GM18498 (cell line): ENCODE measurements around the gene UTP25.

Source experiments
- ATAC-seq: cut with Tn5 transposase; IDR thresholded peaks from one replicate; pipeline ENCODE4 v1.9.1; 2021; ENCODE audit warnings: mild to moderate bottlenecking, moderate library complexity; ENCODE audit not compliant: unreplicated experiment

UTP25 gene

GRCh38 chr1:209839875-209840546, 12.2 kb downstream of the UTP25 start:
- ATAC-seq, result no peak

DNA sequence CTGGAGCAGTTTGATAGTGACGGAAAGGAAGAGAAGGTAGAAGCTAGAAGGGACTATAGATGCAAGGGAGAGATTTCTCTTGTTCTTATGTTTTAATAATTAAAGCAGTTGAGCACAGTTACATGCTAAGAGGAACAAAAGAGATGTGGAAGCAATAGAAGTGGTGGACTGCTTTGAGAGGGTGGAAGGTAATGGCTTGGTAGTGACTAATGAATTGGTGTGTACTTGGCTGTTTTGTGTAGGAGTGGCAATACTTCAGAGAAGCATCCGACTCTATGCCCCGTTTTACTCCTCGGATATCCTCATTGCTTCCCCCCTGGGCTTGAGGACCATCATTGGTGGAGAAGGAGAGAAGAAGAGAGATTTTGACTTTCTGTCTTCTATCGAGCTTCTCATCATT, 12.8 kb downstream of the UTP25 start:
- ATAC-seq, result no peak

- no peak for ATAC-seq
Measured at GRCh38 chr1:209844695-209845407, 17.1 kb downstream of the UTP25 start.

DNA sequence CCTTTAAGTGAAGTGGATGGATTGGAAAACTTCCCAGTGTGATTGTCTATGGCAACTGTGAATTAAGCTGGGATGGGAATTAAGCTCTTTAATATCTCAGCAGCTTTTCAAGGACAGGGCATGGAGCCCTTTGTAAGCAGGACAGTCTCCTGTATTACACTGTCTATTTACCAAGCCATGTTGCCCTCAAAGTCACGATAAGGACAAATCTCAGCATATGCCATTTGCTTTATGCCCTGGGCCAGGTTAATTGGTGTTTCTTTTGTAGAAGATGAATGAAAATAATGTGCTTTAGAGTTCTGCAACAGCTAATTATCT, 17.6 kb downstream of the UTP25 start:
- ATAC-seq, result no peak

- ATAC-seq, result no peak
Measured at GRCh38 chr1:209849388-209849787, 21.6 kb downstream of the UTP25 start.

- ATAC-seq, result peak; percentile 69
Measured at GRCh38 chr1:209850342-209850979, 22.7 kb downstream of the UTP25 start.

- ATAC-seq, result no peak
Measured at GRCh38 chr1:209853676-209854075, 25.9 kb downstream of the UTP25 start.

GRCh38 chr1:209854196-209854595, 26.4 kb downstream of the UTP25 start:
- ATAC-seq, result no peak

DNA sequence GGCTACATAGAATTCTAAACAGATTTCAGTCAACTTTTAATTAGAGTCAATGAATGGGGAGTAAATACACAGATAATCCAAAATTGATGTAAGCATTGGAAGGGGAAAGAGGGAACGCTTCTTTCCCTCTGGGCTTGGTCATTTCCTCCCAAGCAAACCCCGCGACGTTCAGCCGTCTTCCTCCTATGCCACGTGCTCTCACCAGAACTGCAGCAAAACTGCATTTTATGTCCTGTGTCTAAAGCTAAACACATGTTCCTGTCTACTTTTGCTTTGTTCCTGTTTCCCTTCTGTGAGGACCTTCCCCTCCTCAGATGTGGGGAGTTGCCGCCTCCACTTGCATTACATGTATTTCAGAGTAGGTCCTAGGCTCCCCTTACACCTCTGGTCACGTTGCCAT, 27.2 kb downstream of the UTP25 start:
- ATAC-seq, result no peak

DNA sequence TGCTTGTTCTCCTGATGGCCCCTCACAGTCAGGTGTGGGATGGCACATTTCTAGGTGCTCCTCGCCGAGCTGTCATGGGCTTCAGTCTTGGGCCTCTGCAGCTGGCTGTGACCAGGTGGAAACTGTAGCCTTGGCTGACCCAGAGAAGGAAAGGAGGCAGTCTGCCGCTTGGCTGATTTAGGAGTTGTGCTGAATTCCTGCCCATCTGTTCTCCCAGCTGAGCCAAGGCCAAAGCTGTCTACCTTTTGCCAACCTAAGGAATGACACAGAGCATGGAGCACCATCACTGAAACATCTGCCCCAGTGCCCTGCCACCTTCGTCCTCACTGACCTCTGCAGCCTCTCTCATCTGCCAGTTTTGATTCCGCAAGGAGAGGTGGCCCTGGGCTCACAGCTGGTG, 27.9 kb downstream of the UTP25 start:
- ATAC-seq, result no peak

- no peak for ATAC-seq
Measured at GRCh38 chr1:209858561-209859103, 30.9 kb downstream of the UTP25 start.

DNA sequence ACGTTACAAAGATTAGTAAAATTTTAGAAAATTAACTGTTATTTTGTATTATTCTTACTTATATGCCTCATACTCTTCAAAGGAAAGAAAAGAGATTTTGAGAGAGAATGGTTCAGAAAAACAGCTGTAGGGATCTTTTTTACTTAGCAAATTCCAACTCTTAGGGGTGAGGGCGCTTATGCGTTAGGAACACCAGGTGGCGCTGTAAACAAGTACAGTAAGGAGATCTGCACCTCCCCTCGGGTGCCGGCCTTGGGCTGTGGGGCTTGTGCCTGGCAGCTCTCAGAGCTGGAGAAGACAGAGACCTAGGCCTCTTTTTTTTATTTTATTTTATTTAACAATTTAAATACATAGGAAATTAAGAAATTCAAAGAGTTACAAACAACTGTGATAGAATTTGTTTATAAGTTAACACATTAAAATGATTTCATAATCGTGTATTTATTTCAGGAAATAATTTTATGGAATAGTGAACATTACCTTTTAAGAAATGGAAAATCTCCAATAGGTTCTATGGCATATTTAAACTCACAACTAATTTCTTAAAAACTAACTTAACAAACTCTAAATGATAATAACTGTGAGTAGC, 32.6 kb downstream of the UTP25 start:
- peak; percentile 94 for ATAC-seq

DNA sequence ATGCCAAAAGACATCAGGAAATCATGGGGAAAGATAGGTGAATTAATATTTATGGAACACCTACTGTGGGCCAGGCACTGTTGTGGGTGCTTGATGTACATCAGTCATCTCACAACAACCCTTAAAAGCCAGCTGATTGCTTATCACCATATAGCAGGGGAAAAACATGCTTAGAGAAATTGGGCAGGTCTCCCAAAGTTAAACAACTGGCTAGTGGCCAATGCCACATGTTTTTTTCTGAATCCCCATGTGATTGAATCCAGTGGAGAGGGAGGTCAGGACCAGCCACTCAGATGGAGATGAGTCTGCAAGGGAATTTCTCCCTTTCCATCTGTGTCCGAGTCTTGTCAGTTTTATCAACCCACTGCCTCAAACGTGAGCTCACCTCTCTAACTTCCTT, 33.5 kb downstream of the UTP25 start:
- ATAC-seq, result no peak

DNA sequence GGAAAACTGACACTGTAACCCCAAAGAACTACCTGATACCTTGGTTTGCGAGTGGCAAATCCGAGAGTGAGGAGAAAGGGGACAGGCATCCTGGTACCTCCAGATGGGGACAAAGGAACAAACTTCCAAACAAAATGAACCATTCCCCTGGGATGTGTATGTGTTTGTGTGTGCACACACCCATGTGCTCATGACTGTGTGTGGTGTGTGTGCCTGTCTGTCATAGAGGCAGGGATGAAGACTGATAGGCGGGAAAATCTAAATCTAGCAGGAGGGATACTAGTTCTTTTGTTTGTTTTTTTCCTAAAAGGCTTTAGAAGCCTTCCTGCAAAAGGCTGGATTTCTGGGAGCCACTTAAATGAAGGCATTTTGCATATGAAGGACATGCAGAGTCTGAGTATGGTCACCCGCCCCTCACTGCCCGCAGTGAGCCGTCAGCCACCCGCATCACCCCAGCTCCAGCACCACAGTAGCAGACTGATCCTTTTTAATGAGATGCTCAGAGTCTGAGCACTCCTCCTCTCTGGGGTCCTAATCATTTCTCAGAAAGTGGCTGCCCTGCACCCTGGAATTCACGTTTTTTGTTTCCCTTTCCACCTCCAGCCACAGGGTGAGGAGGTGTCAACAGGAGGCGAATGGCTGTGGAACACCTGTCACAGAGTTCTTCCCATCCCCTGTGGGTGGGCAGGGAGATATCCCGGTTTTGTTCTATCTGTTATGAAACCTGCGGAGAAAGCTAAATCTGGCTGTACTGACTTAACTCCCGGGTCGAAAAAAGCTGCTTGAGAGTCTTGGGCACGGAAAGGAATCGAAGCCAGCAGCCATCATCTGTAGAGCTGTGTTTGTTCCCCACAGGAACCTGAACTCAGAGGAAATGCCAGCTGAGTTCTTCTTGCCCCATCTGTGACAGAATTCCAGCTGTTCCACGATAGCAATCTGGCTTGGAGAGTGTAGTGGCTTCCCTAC, 34.9 kb downstream of the UTP25 start:
- no peak for ATAC-seq

- no peak for ATAC-seq
Measured at GRCh38 chr1:209863766-209864485, 36.2 kb downstream of the UTP25 start.

- ATAC-seq, result no peak
Measured at GRCh38 chr1:209866201-209866600, 38.4 kb downstream of the UTP25 start.

DNA sequence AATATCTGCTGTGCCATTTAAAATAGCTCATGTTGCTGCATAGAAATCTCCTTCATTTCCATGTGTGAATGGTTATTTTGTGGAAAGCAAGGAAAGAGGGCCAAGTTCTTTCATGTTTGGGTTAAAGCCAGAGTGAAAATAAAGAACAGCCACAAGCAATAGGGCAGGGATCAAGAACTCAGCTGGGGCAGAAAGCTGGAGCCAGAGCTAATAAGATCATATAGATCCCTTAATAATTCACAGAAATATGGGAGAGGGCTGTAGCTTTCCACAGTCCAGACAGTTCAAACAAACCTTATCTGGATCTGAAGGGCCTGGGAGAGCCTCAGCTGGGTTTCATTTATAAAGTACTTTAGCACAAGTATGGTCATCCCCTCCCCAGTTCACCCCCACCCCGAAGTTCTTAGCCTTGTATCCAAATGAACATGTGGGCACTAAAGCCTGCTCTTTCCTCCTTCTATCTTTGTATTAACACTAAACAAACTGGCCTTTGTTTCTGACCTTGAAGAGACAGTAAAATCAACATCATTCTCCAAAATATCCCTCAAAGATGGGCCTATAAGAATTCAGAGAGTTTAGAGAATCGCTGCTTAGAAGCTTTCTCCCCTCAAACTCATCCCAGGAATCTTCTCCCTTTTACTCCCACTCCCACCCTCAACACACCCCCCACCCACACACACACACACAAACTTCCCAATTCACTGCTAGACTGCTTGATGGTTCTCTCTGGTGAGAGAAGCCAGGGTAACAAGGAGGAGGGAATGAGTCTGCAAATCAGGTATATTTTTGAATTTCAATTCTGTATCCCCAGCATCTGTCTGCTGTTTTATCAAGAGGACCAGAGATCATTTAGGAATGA, 41.7 kb downstream of the UTP25 start:
- ATAC-seq, result no peak

DNA sequence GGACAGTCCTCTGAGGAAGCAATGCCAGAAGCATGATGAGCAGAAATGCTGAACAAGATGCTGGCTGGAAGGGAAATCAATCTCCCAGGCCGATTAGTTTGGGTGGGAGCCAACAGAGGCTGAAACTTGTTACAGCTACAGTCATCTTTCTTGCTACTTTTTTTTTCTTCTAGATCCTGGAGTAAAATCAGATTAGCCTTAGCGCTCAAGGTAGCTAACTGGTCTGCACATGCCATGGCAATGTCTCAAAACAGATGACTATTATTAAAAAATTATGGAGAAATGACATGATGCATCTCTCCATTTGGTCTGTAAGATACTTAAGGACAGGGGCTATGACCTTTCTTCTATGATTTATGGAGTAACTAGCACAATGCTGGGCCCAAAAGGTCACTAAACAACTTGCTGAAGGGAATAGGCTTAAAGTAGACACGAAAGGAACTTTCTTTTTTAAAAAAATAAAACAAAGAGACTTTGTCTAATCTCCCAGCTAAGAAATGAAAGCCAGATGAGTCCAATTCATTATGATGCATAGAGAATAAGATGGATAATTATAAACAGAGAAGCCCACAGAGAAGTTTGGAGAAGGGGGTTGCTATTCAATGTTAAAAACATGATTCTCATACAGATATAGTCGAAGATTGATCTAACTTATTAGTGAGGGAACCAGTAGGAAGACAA, 42.5 kb downstream of the UTP25 start:
- ATAC-seq, result no peak
